Measurements from ENCODE around the gene GPX4.

GPX4 gene

GRCh38 chr19:1145635-1146411, 42.0 kb downstream of the GPX4 start:
- Histone ChIP-seq H3K36me3 (replicated peaks; ENCODE audit: low read depth, low read length) (peaks cover 25% of the 10 kb centered on the region), H3K27me3 (ENCODE audit: low read depth, low read length) (no peaks in the 10 kb centered on the region)

GRCh38 chr19:1146412-1146699, 42.6 kb downstream of the GPX4 start:
- H2AFZ ChIP-seq (ENCODE audit: low read depth, low read length): no peak overlapping the region

More at GRCh38 chr19:1145635-1146411, 42.0 kb downstream of the GPX4 start:
- no peak overlapping the region for H3K9ac ChIP-seq (ENCODE audit: low read length)
- TF ChIP-seq CTCF (IDR thresholded peaks at IDR 0.05; ENCODE audit: low read depth, low read length): no peak
- no peak for TF ChIP-seq EZH2phosphoT487 (IDR thresholded peaks at IDR 0.05; ENCODE audit: low read depth)
- H4K20me1 ChIP-seq (ENCODE audit: insufficient read depth, low read length): peaks cover 8% of the 10 kb centered on the region
- H3K27ac ChIP-seq (ENCODE audit: low read length): no peak overlapping the region
- H3K79me2 ChIP-seq (ENCODE audit: low read length): no peaks in the 10 kb centered on the region
- no peaks in the 10 kb centered on the region for H3K4me1 ChIP-seq (ENCODE audit: low read length)
- H3K9me3 ChIP-seq (ENCODE audit: insufficient read depth, low read length): no peaks in the 10 kb centered on the region
- H2AFZ ChIP-seq (ENCODE audit: low read depth, low read length): no peak overlapping the region
- H3K4me2 ChIP-seq (ENCODE audit: low read length): no peak overlapping the region
- no peak overlapping the region for H3K4me3 ChIP-seq (ENCODE audit: low read length)

GRCh38 chr19:1146858-1147780, 43.3 kb downstream of the GPX4 start:
- H4K20me1 ChIP-seq (ENCODE audit: insufficient read depth, low read length): peaks cover 14% of the 10 kb centered on the region
- no peak overlapping the region for H3K4me2 ChIP-seq (ENCODE audit: low read length)

More at GRCh38 chr19:1146412-1146699, 42.6 kb downstream of the GPX4 start:
- peaks cover 25% of the 10 kb centered on the region for H3K36me3 ChIP-seq (replicated peaks; ENCODE audit: low read depth, low read length)
- TF ChIP-seq CTCF (IDR thresholded peaks at IDR 0.05; ENCODE audit: low read depth, low read length) (no peak), EZH2phosphoT487 (IDR thresholded peaks at IDR 0.05; ENCODE audit: low read depth) (no peak)
- no peaks in the 10 kb centered on the region for H3K27me3 ChIP-seq (ENCODE audit: low read depth, low read length)
- H3K9ac ChIP-seq (ENCODE audit: low read length): no peak overlapping the region
- no peak overlapping the region for H3K4me3 ChIP-seq (ENCODE audit: low read length)
- H3K27ac ChIP-seq (ENCODE audit: low read length): no peak overlapping the region
- H3K4me2 ChIP-seq (ENCODE audit: low read length): no peak overlapping the region
- H4K20me1 ChIP-seq (ENCODE audit: insufficient read depth, low read length): peaks cover 10% of the 10 kb centered on the region
- no peaks in the 10 kb centered on the region for H3K79me2 ChIP-seq (ENCODE audit: low read length)
- H3K4me1 ChIP-seq (ENCODE audit: low read length): no peaks in the 10 kb centered on the region
- H3K9me3 ChIP-seq (ENCODE audit: insufficient read depth, low read length): no peaks in the 10 kb centered on the region

More at GRCh38 chr19:1146858-1147780, 43.3 kb downstream of the GPX4 start:
- Histone ChIP-seq H3K9me3 (ENCODE audit: insufficient read depth, low read length) (no peaks in the 10 kb centered on the region), H3K36me3 (replicated peaks; ENCODE audit: low read depth, low read length) (peaks cover 28% of the 10 kb centered on the region), H3K9ac (ENCODE audit: low read length) (no peak overlapping the region), H3K4me1 (ENCODE audit: low read length) (no peaks in the 10 kb centered on the region), H3K79me2 (ENCODE audit: low read length) (no peaks in the 10 kb centered on the region), H2AFZ (ENCODE audit: low read depth, low read length) (no peak overlapping the region), H3K27me3 (ENCODE audit: low read depth, low read length) (no peaks in the 10 kb centered on the region), H3K27ac (ENCODE audit: low read length) (no peak overlapping the region), H3K4me3 (ENCODE audit: low read length) (no peak overlapping the region)
- TF ChIP-seq EZH2phosphoT487 (IDR thresholded peaks at IDR 0.05; ENCODE audit: low read depth): no peak
- TF ChIP-seq CTCF (IDR thresholded peaks at IDR 0.05; ENCODE audit: low read depth, low read length): no peak
